T-helper 1 cell treated with Interleukin-12 subunit alpha and Interleukin-12 subunit beta and Interleukin-4 antibody, amounts not matched to agents 30 μg/mL and 1 μg/mL, for 36 hours (primary cell): ENCODE results near the gene CD2AP.

Experiments used
- H3K27ac Mint-ChIP-seq: one replicate; pipeline ENCODE4 v1.8.0; 2021; ENCODE audit warnings: mild to moderate bottlenecking, mixed read lengths
- H3K27me3 Mint-ChIP-seq: one replicate; pipeline ENCODE4 v1.8.0; 2021; ENCODE audit warnings: low read depth, mixed read lengths
- H3K36me3 Mint-ChIP-seq: one replicate; pipeline ENCODE4 v1.8.0; 2021; ENCODE audit warnings: low read depth, mixed read lengths
- H3K4me1 Mint-ChIP-seq: one replicate; pipeline ENCODE4 v1.8.0; 2021; ENCODE audit warnings: low read depth, mixed read lengths
- H3K4me3 Mint-ChIP-seq: one replicate; pipeline ENCODE4 v1.8.0; 2021; ENCODE audit warnings: mild to moderate bottlenecking, moderate library complexity, mixed read lengths
- H3K9me3 Mint-ChIP-seq: one replicate; pipeline ENCODE4 v1.8.0; 2021; ENCODE audit warnings: mixed read lengths

The CD2AP gene

DNA sequence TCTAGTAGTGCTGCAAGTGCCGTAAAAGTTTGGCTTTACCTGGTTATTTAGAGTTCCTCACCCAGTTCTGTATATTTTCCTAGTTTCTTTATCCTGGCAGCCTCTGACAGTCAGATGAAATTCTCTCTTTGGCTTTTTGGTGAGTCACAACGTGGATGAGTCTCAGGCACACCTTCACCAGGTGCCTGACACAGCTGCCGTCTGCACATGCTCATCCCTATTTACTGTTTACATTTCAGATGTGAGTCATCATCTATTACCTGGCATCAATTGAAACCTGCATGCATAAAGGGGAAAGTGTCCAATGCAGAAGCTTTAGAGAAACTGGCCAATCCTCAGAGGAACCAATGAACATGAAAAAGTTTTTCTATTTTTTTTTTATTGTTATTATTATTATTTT, 187.5 kb downstream of the CD2AP start:
- no peaks in the 10 kb centered on the region for H3K36me3 Mint-ChIP-seq
- no peak overlapping the region for H3K4me3 Mint-ChIP-seq
- peaks cover 2% of the 10 kb centered on the region for H3K4me1 Mint-ChIP-seq
- H3K27ac Mint-ChIP-seq: no peak overlapping the region
- no peaks in the 10 kb centered on the region for H3K9me3 Mint-ChIP-seq
- peaks cover 27% of the 10 kb centered on the region for H3K27me3 Mint-ChIP-seq

- H3K4me1 Mint-ChIP-seq: peaks cover 2% of the 10 kb centered on the region
- H3K4me3 Mint-ChIP-seq: no peak overlapping the region
- H3K36me3 Mint-ChIP-seq: no peaks in the 10 kb centered on the region
- H3K9me3 Mint-ChIP-seq: no peaks in the 10 kb centered on the region
- peaks cover 18% of the 10 kb centered on the region for H3K27me3 Mint-ChIP-seq
- no peak overlapping the region for H3K27ac Mint-ChIP-seq
These were observed 192.3 kb downstream of the CD2AP start for GRCh38 chr6:47669684-47670513.

DNA sequence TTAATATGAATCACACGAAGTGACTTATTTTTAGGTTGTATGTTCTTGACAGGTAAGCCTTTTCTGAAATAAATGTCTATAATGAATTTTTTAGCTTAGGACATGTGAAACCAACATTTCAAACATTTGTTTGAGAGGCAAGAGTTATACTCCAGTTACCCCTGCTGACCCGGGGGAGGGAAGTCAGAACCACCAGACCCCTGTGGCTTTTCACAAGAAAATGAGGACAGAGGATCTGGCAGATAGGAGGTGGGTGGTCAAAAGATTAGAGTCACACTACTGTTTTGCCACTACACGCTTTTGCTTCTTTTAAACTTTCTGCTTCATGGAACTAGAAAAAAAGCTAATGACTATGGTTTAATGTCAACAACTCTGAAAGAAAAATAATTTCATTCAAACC, 193.3 kb downstream of the CD2AP start:
- no peak overlapping the region for H3K4me3 Mint-ChIP-seq
- peaks cover 2% of the 10 kb centered on the region for H3K4me1 Mint-ChIP-seq
- no peaks in the 10 kb centered on the region for H3K9me3 Mint-ChIP-seq
- H3K27me3 Mint-ChIP-seq: peaks cover 18% of the 10 kb centered on the region
- H3K27ac Mint-ChIP-seq: no peak overlapping the region
- no peaks in the 10 kb centered on the region for H3K36me3 Mint-ChIP-seq

DNA sequence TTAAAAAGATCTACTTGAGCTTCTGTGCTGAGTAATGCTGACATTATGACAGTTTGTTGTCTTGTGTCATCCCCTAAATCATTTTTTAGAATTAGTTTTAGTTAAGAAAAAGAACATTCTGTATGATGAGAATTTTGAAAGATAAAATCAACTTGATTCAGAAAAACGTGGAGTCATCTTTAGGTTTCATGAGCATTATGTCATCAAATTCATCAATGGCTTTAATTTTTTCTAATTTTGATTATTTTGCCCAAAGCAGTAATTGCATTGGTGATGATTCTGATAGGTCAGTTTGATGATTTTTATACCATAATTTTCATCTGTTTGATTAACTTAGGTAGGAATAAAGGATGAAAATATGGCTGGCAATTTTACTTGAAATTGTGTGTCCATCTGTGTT, 194.2 kb downstream of the CD2AP start:
- Mint-ChIP-seq H3K27me3 (peaks cover 18% of the 10 kb centered on the region), H3K9me3 (no peaks in the 10 kb centered on the region), H3K4me1 (no peaks in the 10 kb centered on the region), H3K36me3 (no peaks in the 10 kb centered on the region), H3K27ac (no peak overlapping the region), H3K4me3 (no peak overlapping the region)

DNA sequence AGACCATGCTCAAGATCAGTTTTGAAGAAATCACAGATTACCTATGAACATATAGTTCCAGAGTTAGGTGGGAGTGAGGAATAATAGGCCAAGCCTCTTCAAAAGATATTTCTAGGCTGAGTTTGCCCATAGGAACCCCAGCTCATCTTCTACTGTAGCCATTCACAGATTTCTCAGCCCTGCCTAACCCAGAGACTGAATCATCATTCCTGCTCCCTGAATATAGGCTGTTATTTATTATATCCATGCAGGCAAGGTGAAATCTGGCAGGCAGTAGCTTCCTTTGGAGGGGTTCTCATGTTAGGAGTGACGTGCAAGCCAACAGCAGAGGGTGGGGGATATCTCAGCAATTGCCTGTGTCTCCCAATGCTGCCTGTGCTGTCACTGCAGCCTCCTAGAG, 195.2 kb downstream of the CD2AP start:
- no peak overlapping the region for H3K4me3 Mint-ChIP-seq
- H3K27me3 Mint-ChIP-seq: peaks cover 25% of the 10 kb centered on the region
- H3K9me3 Mint-ChIP-seq: no peaks in the 10 kb centered on the region
- no peaks in the 10 kb centered on the region for H3K4me1 Mint-ChIP-seq
- H3K27ac Mint-ChIP-seq: no peak overlapping the region
- no peaks in the 10 kb centered on the region for H3K36me3 Mint-ChIP-seq

GRCh38 chr6:47674673-47675072, 197.1 kb downstream of the CD2AP start:
- Mint-ChIP-seq H3K36me3 (no peaks in the 10 kb centered on the region), H3K27ac (no peak overlapping the region), H3K4me1 (no peaks in the 10 kb centered on the region), H3K9me3 (no peaks in the 10 kb centered on the region), H3K27me3 (peaks cover 18% of the 10 kb centered on the region), H3K4me3 (no peak overlapping the region)
